ENCODE data around the gene ZNF524.

The ZNF524 gene

DNA sequence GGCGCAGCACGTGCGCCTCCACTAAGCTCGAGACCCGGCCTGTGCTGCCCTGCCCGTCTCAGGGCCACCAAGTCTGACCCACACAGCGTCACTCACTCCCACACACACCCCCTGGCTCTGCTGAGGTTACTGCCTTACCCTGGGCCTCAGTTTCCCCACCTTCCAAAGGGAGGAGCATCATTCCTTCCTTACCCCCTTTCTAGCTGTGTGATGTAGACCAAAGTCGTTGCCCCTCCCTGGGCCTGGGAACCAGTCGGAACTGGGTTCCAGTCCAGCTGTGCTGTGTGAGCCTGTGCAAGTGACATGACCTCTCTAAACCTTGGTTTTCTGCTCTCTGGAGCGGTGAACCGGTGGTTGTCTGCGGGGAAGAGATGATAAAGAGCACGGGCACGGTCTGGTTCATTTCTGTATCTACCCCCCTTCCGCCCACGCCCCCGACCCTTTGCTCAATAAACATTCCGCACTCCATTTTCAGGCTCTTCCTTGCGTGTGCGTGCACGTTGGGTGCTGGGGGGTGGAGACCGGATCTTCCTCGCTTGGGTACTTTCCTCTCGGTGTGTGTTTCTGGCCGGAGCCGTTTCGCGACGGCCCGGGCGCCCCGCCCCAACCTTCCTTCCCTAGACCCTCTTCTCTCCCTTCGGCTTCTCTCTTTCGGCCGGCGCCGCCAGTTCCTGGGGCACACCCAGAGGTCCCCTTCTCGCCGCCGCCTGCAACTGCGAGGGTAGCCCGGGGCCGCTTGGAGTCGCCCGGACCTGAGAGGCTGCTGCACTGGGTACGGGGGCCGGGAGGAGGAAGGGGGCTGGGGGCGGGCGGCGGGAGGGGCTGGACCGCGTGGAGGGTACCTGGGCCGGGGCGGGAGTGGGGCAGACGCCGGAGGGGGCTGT is 43.2 kb downstream of the ZNF524 start, which contains the start of gene ZNF581:
ZNF581 (plus strand) TSS at position 647 of the 884 bp plus-strand sequence. CDS start 923 bp downstream, outside the sequence.
- peak; percentile 84 for DNase-seq (ENCODE audit: low spot score)
- peak within 1 kb of the TSS; percentile 85 to 95 for H3K27ac ChIP-seq
- peak within 1 kb of the TSS; percentile 87 for H3K4me3 ChIP-seq
- TF ChIP-seq, protein P1, sequence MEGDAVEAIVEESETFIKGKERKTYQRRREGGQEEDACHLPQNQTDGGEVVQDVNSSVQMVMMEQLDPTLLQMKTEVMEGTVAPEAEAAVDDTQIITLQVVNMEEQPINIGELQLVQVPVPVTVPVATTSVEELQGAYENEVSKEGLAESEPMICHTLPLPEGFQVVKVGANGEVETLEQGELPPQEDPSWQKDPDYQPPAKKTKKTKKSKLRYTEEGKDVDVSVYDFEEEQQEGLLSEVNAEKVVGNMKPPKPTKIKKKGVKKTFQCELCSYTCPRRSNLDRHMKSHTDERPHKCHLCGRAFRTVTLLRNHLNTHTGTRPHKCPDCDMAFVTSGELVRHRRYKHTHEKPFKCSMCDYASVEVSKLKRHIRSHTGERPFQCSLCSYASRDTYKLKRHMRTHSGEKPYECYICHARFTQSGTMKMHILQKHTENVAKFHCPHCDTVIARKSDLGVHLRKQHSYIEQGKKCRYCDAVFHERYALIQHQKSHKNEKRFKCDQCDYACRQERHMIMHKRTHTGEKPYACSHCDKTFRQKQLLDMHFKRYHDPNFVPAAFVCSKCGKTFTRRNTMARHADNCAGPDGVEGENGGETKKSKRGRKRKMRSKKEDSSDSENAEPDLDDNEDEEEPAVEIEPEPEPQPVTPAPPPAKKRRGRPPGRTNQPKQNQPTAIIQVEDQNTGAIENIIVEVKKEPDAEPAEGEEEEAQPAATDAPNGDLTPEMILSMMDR (IDR thresholded peaks at IDR 0.05): no peak

DNA sequence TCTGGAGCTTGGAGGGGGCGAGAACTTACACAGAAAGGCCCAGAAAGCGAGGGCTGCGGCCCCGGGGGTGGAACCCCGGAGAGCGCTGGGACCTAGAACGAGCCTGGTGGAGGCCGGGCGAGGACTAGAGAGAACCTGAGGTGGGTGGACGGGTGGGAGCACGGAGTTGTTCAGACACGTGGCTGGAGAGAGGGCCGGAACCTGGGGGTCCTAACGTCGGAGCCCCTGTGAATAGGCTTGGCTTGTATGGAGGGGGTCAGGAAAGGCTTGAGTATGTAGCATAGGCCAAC is 43.7 kb downstream of the ZNF524 start:
- no peak for DNase-seq (ENCODE audit: low spot score)
- TF ChIP-seq, protein P1 (IDR thresholded peaks at IDR 0.05): no peak
- H3K27ac ChIP-seq: peak overlapping the region; percentile 85 to 95
- peak overlapping the region; percentile 87 for H3K4me3 ChIP-seq

DNA sequence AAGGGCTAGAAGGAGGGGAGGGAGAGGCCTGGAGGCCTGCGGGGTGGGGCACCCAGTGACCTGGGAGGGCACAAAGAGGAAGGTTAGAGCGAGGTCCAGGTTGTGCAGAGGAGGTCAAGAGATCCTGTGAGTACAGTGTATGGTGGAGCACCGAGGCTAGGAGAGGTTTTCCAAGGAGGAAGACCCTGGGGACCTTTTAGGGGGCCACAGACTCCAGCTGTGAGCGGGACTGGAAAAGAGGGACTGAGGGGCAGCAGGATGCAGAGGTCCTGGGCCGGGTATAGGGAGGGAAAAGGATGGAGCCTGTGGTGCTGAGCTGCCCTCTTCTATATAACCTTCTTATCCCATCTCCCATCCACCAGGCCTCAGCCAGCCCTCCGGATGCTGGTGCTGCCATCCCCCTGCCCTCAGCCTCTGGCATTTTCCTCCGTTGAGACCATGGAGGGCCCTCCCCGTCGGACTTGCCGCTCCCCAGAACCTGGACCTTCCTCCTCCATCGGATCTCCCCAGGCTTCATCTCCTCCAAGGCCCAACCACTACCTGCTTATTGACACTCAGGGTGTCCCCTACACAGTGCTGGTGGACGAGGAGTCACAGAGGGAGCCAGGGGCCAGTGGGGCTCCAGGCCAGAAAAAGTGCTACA is 44.2 kb downstream of the ZNF524 start:
- TF ChIP-seq, protein P1 (IDR thresholded peaks at IDR 0.05): no peak
- H3K4me3 ChIP-seq: peak overlapping the region; percentile 87
- H3K27ac ChIP-seq: peak overlapping the region; percentile 85 to 95
- DNase-seq (ENCODE audit: low spot score): peak; percentile 75

DNA sequence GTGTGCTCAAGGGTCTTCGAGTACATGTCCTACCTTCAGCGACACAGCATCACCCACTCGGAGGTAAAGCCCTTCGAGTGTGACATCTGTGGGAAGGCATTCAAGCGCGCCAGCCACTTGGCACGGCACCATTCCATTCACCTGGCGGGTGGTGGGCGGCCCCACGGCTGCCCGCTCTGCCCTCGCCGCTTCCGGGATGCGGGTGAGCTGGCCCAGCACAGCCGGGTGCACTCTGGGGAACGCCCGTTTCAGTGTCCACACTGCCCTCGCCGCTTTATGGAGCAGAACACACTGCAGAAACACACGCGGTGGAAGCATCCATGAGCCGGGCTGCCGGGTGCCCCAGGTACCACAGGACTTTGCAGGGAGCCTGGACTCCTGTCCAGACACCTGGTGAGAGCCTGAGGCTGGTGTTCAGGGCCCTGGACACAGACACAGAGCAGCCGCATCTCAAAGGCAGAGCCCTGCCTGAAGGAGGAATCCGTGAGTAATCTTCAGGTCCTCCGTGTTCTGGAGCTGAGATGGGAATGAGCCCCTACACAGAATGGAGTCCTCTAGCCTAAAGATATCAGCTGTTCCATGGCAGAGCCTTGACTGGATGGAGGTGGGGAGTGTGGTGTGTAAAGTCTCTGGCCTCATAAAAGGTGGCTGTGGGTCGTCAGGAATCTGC is 44.9 kb downstream of the ZNF524 start:
- TF ChIP-seq, protein P1 (IDR thresholded peaks at IDR 0.05): no peak
- Histone ChIP-seq H3K27ac (no peak overlapping the region), H3K4me3 (no peak overlapping the region)
- no peak for DNase-seq (ENCODE audit: low spot score)

DNA sequence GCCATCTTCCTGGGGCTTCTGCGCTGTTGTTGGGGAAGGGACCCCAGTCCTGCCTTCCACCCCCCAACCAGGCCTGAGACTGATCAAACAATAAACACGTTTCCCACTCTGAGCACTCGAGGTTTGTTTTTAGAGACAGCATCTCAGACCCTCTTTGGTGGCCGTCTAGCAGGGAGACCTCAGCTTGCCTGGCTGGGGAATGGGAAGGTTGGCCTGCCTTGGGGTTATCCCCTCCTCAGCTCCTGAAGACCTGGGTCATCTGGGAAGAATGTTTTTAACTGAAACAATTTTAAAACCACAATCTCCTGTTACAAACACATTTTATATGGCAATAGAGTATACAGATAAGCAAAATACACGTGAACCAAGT is 45.4 kb downstream of the ZNF524 start:
- H3K27ac ChIP-seq: no peak overlapping the region

DNA sequence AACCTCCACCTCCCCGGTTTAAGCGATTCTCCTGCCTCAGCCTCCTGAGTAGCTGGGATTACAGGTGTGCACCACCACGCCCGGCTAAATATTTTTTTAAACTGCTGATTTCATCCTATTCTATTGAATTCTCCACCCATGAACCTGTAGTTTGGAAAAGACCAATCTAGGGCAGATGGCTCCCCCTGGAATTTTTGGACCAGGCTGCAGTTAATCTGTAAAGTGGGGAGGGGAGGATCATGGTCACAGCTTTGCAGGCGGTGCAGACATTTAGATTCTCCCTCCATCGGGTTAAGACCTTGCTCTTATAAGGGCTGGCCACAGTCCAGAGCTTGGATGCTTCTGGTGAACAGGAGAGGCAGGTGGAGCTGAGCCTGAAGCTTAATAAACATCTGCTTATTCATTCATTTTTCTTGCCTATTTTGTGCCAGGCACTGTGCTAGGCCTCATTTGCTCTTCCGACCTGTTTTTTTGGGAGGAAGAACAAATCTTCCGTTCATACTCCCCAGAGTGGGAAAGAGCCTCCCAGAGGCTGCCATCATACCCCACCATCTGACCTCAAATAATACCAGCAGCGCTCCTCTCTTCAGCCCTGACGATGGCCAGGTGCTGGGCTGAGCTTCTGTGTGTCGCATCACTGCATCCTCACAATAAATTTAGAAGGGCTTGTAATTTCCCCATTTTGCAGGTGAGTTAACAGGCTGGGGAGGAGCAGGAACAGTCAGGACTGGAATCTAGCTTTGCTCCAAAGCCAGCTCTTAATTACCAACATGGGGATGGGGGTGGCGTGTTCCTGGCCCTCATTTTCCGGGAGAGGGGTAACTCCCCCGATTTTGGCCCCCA is 47.0 kb downstream of the ZNF524 start:
- H3K4me3 ChIP-seq: peak overlapping the region; percentile 99
- DNase-seq (ENCODE audit: low spot score): no peak
- TF ChIP-seq, protein P1 (IDR thresholded peaks at IDR 0.05): no peak
- peak overlapping the region; percentile 84 to 93 for H3K27ac ChIP-seq

More for the DNA sequence above, 45.4 kb downstream of the ZNF524 start:
- TF ChIP-seq, protein P1 (IDR thresholded peaks at IDR 0.05): no peak
- H3K4me3 ChIP-seq: no peak overlapping the region
- DNase-seq (ENCODE audit: low spot score): no peak

Data from coronary artery (tissue), 2 donors.